HL-60 (cell line): ENCODE results near the gene COX10.

ENCODE experiments used
- DNase-seq, 2 experiments: peaks; one replicate each; pipeline ENCODE4 v3.0.0-alpha.2; 2010 to 2020; ENCODE audit warnings: low read depth in 1 of 2, low spot score in 1 of 2
- H3K27ac ChIP-seq: fragments of 250-450 bp; sonication (Bioruptor Pico); replicated peaks from 2 replicates; pipeline ENCODE4 v1.5.1; 2020; ENCODE audit warnings: mild to moderate bottlenecking, moderate library complexity
- H3K27me3 ChIP-seq: fragments of 250-450 bp; sonication (Bioruptor Pico); 2 replicates; pipeline ENCODE4 v1.5.1; 2021; ENCODE audit warnings: mild to moderate bottlenecking, moderate library complexity; ENCODE audit not compliant: insufficient read depth, poor library complexity, severe bottlenecking
- H3K4me3 ChIP-seq: replicated peaks from 2 replicates; pipeline ENCODE4 v1.5.1; 2011; ENCODE audit warnings: mild to moderate bottlenecking, control low read depth, low read length; ENCODE audit not compliant: insufficient read depth
- CTCF ChIP-seq: IDR thresholded peaks from one replicate; pipeline ENCODE4 v1.5.1; 2011; ENCODE audit warnings: low read length, control low read depth, inconsistent platforms; ENCODE audit not compliant: insufficient read depth
- GABPA ChIP-seq: IDR thresholded peaks from 2 replicates; pipeline ENCODE4 v1.6.1; 2012; ENCODE audit warnings: low read depth
- POLR2AphosphoS5 ChIP-seq: IDR thresholded peaks from 2 replicates; pipeline ENCODE4 v1.6.1; 2012; ENCODE audit warnings: low read depth
- REST ChIP-seq: IDR thresholded peaks from 2 replicates; pipeline ENCODE4 v1.6.1; 2012; ENCODE audit warnings: low read depth; ENCODE audit not compliant: insufficient replicate concordance
- SPI1 ChIP-seq: IDR thresholded peaks from 2 replicates; pipeline ENCODE4 v1.6.1; 2012; ENCODE audit warnings: low read depth, mild to moderate bottlenecking, borderline replicate concordance

COX10 gene

GRCh38 chr17:14201988-14202380 lies 132.7 kb downstream of the COX10 start:
- no peaks in the 10 kb centered on the region for H3K27me3 ChIP-seq
- H3K4me3 ChIP-seq = no peak overlapping the region
- peak; percentile 5 to 10 for DNase-seq
- TF ChIP-seq SPI1 = no peak
- H3K27ac ChIP-seq = peak overlapping the region; percentile 61

- Histone ChIP-seq H3K27ac (no peak overlapping the region), H3K4me3 (no peak overlapping the region), H3K27me3 (no peaks in the 10 kb centered on the region)
- TF ChIP-seq REST (no peak), CTCF (no peak), GABPA (no peak), POLR2AphosphoS5 (no peak), SPI1 (no peak)
- DNase-seq = no peak
Measured at GRCh38 chr17:14202388-14203166, 133.3 kb downstream of the COX10 start.

- Histone ChIP-seq H3K27me3 (no peaks in the 10 kb centered on the region), H3K4me3 (no peak overlapping the region), H3K27ac (no peak overlapping the region)
- no peak for TF ChIP-seq CTCF
- no peak for TF ChIP-seq SPI1
- TF ChIP-seq GABPA = no peak
- no peak for TF ChIP-seq REST
- no peak for TF ChIP-seq POLR2AphosphoS5
- no peak for DNase-seq
Measured at GRCh38 chr17:14203388-14203787, 134.1 kb downstream of the COX10 start.

- DNase-seq = no peak
- no peak for TF ChIP-seq CTCF
- Histone ChIP-seq H3K4me3 (no peak overlapping the region), H3K27me3 (no peaks in the 10 kb centered on the region), H3K27ac (no peak overlapping the region)
Measured at GRCh38 chr17:14204084-14204483, 134.8 kb downstream of the COX10 start.
